H1 (cell line): ENCODE data around the gene SAPCD1. TPM values are rescaled to one million over a fixed set of nuclear protein-coding genes. Genes with fewer than 3 reads are reported as not detected.

Experiments used
- CTCF ChIA-PET: fragments of 300-600 bp; sonication (Branson Sonifier 250); formaldehyde crosslinking; loops from one replicate; lab custom pipeline; 2021; ENCODE audit not compliant: partially characterized antibody; lab: Charles Lee
- POLR2A ChIA-PET: fragments of 300-600 bp; sonication (Branson Sonifier 250); formaldehyde crosslinking; loops from one replicate; lab custom pipeline; 2021; ENCODE audit warnings: inconsistent platforms; ENCODE audit not compliant: partially characterized antibody; lab: Charles Lee
- DNase-seq, 2 experiments: peaks; one replicate each; pipeline versions ENCODE4 v3.0.0 to v3.0.0-alpha.2; 2010 to 2022; ENCODE audit warnings: low spot score in 2 of 2, low read depth in 1 of 2, mixed read lengths in 1 of 2
- FAIRE-seq: peaks from 2 replicates; lab custom pipeline; 2011; peaks lifted over from hg19 to GRCh38; lab: Jason Lieb, UNC
- H2AFZ ChIP-seq: 2 replicates; pipeline ENCODE4 v1.8.1; 2012; ENCODE audit warnings: low read length, inconsistent platforms
- H2AK5ac ChIP-seq: 2 replicates; pipeline ENCODE4 v1.6.1; 2013; ENCODE audit warnings: low read depth, low read length
- H2BK120ac ChIP-seq: replicated peaks from 2 replicates; pipeline ENCODE3; 2013; ENCODE audit warnings: low read depth, low read length, inconsistent platforms
- H2BK12ac ChIP-seq: 2 replicates; pipeline ENCODE4 v1.6.1; 2013; ENCODE audit warnings: low read depth, low read length
- H2BK15ac ChIP-seq: 2 replicates; pipeline ENCODE4 v1.6.1; 2013; ENCODE audit warnings: low read length
- H2BK20ac ChIP-seq: 2 replicates; pipeline ENCODE4 v1.6.1; 2013; ENCODE audit warnings: low read length
- H2BK5ac ChIP-seq: 2 replicates; pipeline ENCODE4 v1.6.1; 2013; ENCODE audit warnings: low read depth, low read length
- H3K14ac ChIP-seq: 2 replicates; pipeline ENCODE4 v1.6.1; 2013; ENCODE audit warnings: inconsistent platforms; ENCODE audit not compliant: insufficient read length
- H3K18ac ChIP-seq: 2 replicates; pipeline ENCODE4 v1.6.1; 2013; ENCODE audit warnings: low read length; ENCODE audit errors: extremely low read depth
- H3K23ac ChIP-seq: 2 replicates; pipeline ENCODE4 v1.6.1; 2013; ENCODE audit warnings: inconsistent platforms; ENCODE audit not compliant: insufficient read length
- H3K23me2 ChIP-seq: 2 replicates; pipeline ENCODE4 v1.6.1; 2013; ENCODE audit warnings: low read depth, low read length
- H3K27ac ChIP-seq: 2 replicates; pipeline ENCODE4 v1.6.1; 2011; ENCODE audit warnings: low read depth, low read length, inconsistent platforms
- H3K27me3 ChIP-seq, 4 experiments: replicated peaks in 1 of 4; 1 replicate in 1 of 4; 2 replicates in 3 of 4; pipeline versions ENCODE4 v1.6.1 to v1.8.1; 2011 to 2013; ENCODE audit warnings: low read length in 3 of 4, mild to moderate bottlenecking in 3 of 4, inconsistent platforms in 2 of 4, mixed read lengths in 2 of 4, moderate library complexity in 1 of 4; ENCODE audit not compliant: control insufficient read depth in 3 of 4, insufficient read depth in 3 of 4; ENCODE audit errors: extremely low read depth in 1 of 4
- H3K36me3 ChIP-seq, 4 experiments: 2 replicates each; pipeline versions ENCODE4 v1.6.1 to v1.8.1; 2011 to 2013; ENCODE audit warnings: mild to moderate bottlenecking in 4 of 4, low read length in 3 of 4, moderate library complexity in 2 of 4, control low read depth in 1 of 4, inconsistent platforms in 1 of 4; ENCODE audit not compliant: insufficient read depth in 4 of 4, control insufficient read depth in 2 of 4
- H3K4ac ChIP-seq: replicated peaks from 2 replicates; pipeline ENCODE3; 2013; ENCODE audit warnings: low read length, low read depth, mixed read lengths, inconsistent platforms; ENCODE audit not compliant: insufficient read length
- H3K4me1 ChIP-seq, 4 experiments: replicated peaks in 1 of 4; 1 replicate in 1 of 4; 2 replicates in 3 of 4; pipeline versions ENCODE4 v1.6.1 to v1.8.1; 2011 to 2013; ENCODE audit warnings: low read length in 3 of 4, inconsistent platforms in 2 of 4, mixed read lengths in 1 of 4; ENCODE audit not compliant: insufficient read depth in 4 of 4, control insufficient read depth in 3 of 4
- H3K4me2 ChIP-seq, 2 experiments: 2 replicates each; pipeline versions ENCODE4 v1.6.1 to v1.8.1; 2011 to 2013; ENCODE audit warnings: low read depth in 2 of 2, low read length in 2 of 2, control low read depth in 1 of 2, inconsistent platforms in 1 of 2, mild to moderate bottlenecking in 1 of 2; ENCODE audit not compliant: insufficient read depth in 1 of 2
- H3K4me3 ChIP-seq, 4 experiments: fragments of 200-600, 300-600 bp in 1 of 4; sonication (generic), shearing (Covaris generic), sonication (Bioruptor Twin) in 1 of 4; 2 replicates each; pipeline versions ENCODE4 v1.5.1 to v1.8.1; 2011 to 2016; ENCODE audit warnings: low read length in 4 of 4, low read depth in 3 of 4, control low read depth in 2 of 4, inconsistent platforms in 2 of 4, mild to moderate bottlenecking in 2 of 4, mixed read lengths in 1 of 4, moderate library complexity in 1 of 4; ENCODE audit not compliant: insufficient read depth in 2 of 4; ENCODE audit errors: extremely low read depth in 1 of 4
- H3K56ac ChIP-seq: replicated peaks from 2 replicates; pipeline ENCODE3; 2013; ENCODE audit warnings: low read depth, mild to moderate bottlenecking, mixed read lengths, low read length, inconsistent platforms; ENCODE audit not compliant: insufficient read length
- H3K79me1 ChIP-seq: 2 replicates; pipeline ENCODE4 v1.6.1; 2013; ENCODE audit warnings: low read depth, low read length, control low read depth
- H3K79me2 ChIP-seq, 2 experiments: 2 replicates each; pipeline versions ENCODE4 v1.6.1 to v1.8.1; 2012 to 2013; ENCODE audit warnings: low read length in 2 of 2, mild to moderate bottlenecking in 2 of 2, inconsistent platforms in 1 of 2; ENCODE audit not compliant: insufficient read depth in 2 of 2, control insufficient read depth in 1 of 2
- H3K9ac ChIP-seq, 4 experiments: replicated peaks in 1 of 4; 1 replicate in 1 of 4; 2 replicates in 3 of 4; pipeline versions ENCODE4 v1.6.1 to v1.8.1; 2011 to 2013; ENCODE audit warnings: low read depth in 3 of 4, low read length in 3 of 4, control low read depth in 2 of 4, mild to moderate bottlenecking in 2 of 4, moderate library complexity in 2 of 4, inconsistent platforms in 1 of 4; ENCODE audit errors: extremely low read depth in 1 of 4
- H3K9me3 ChIP-seq, 2 experiments: 2 replicates each; pipeline versions ENCODE4 v1.6.1 to v1.8.1; 2012 to 2013; ENCODE audit warnings: mild to moderate bottlenecking in 2 of 2, moderate library complexity in 2 of 2, control low read depth in 1 of 2, inconsistent platforms in 1 of 2, low read depth in 1 of 2, low read length in 1 of 2, mixed read lengths in 1 of 2; ENCODE audit not compliant: insufficient read depth in 2 of 2
- H4K20me1 ChIP-seq, 2 experiments: replicated peaks in 1 of 2; 2 replicates each; pipeline versions ENCODE3 to v1.8.1; 2011 to 2013; ENCODE audit warnings: inconsistent platforms in 2 of 2, low read length in 2 of 2, mild to moderate bottlenecking in 1 of 2; ENCODE audit not compliant: insufficient read depth in 2 of 2, control insufficient read depth in 1 of 2
- H4K5ac ChIP-seq: 2 replicates; pipeline ENCODE4 v1.6.1; 2013; ENCODE audit warnings: low read length, low read depth, mixed read lengths, inconsistent platforms; ENCODE audit not compliant: insufficient read length
- H4K8ac ChIP-seq: 2 replicates; pipeline ENCODE4 v1.8.0; 2013; ENCODE audit warnings: mild to moderate bottlenecking, moderate library complexity, low read length, inconsistent platforms; ENCODE audit not compliant: insufficient read depth; ENCODE audit errors: extremely low read depth
- H4K91ac ChIP-seq: replicated peaks from 2 replicates; pipeline ENCODE3; 2013; ENCODE audit warnings: low read length, mixed read lengths, inconsistent platforms; ENCODE audit not compliant: insufficient read length
- BRCA1 ChIP-seq: IDR thresholded peaks from 2 replicates; pipeline ENCODE4 v1.6.1; 2012; ENCODE audit warnings: low read depth, low read length, improper control_type of control experiment
- CREB1 ChIP-seq: IDR thresholded peaks from 2 replicates; pipeline ENCODE4 v1.6.1; 2012; ENCODE audit warnings: inconsistent platforms
- KDM4A ChIP-seq: IDR thresholded peaks from one replicate; pipeline ENCODE4 v1.7.1; 2012; ENCODE audit warnings: low read depth, mild to moderate bottlenecking, moderate library complexity, low read length, inconsistent platforms; ENCODE audit not compliant: severe bottlenecking
- NRF1 ChIP-seq: IDR thresholded peaks from 2 replicates; pipeline ENCODE4 v1.6.1; 2011; ENCODE audit warnings: mild to moderate bottlenecking, low read depth, low read length, improper control_type of control experiment
- PHF8 ChIP-seq: fragments of 200-600 bp; sonication (generic); conservative IDR thresholded peaks from 2 replicates; pipeline ENCODE4 v1.7.1; 2012; ENCODE audit warnings: low read depth, mild to moderate bottlenecking, inconsistent platforms, low read length, moderate library complexity
- RBBP5 ChIP-seq: IDR thresholded peaks from 2 replicates; pipeline ENCODE4 v1.7.1; 2012; ENCODE audit warnings: low read depth, mild to moderate bottlenecking, inconsistent platforms, low read length, moderate library complexity, borderline replicate concordance
- SAP30 ChIP-seq: fragments of 300-600 bp; sonication (generic); IDR thresholded peaks from 2 replicates; pipeline ENCODE4 v1.7.1; 2012; ENCODE audit warnings: low read length, moderate library complexity, mild to moderate bottlenecking, inconsistent platforms; ENCODE audit not compliant: insufficient read depth, insufficient replicate concordance
- SIN3A ChIP-seq, 2 experiments: IDR thresholded peaks in 1 of 2; conservative IDR thresholded peaks in 1 of 2; 2 replicates each; pipeline ENCODE4 v1.6.1; 2011 to 2012; ENCODE audit warnings: low read length in 2 of 2, improper control_type of control experiment in 1 of 2, low read depth in 1 of 2, mild to moderate bottlenecking in 1 of 2
- SP4 ChIP-seq: IDR thresholded peaks from 2 replicates; pipeline ENCODE4 v1.6.1; 2012; ENCODE audit warnings: low read length, inconsistent platforms
- SUZ12 ChIP-seq: fragments of 200-600 bp; sonication (generic); IDR thresholded peaks from 2 replicates; pipeline ENCODE4 v1.6.1; 2012; ENCODE audit warnings: mild to moderate bottlenecking, inconsistent platforms, low read length, moderate library complexity, mixed read lengths
- YY1 ChIP-seq: IDR thresholded peaks from 2 replicates; pipeline ENCODE4 v1.6.1; 2011; ENCODE audit warnings: low read depth, mild to moderate bottlenecking, low read length
- ZNF274 ChIP-seq: IDR thresholded peaks from 2 replicates; pipeline ENCODE4 v1.7.0; 2012; ENCODE audit warnings: low read length, borderline replicate concordance; ENCODE audit errors: extremely low read depth
- WGBS, 2 experiments: shearing (Covaris generic) in 1 of 2; methylation state at CpG; one replicate each; pipeline versions ENCODE4 v1.1.6 to v1.1.7; 2013 to 2015; ENCODE audit warnings: low lambda C conversion rate in 2 of 2, mixed read lengths in 2 of 2, inconsistent platforms in 1 of 2, low coverage in 1 of 2, missing lambda C conversion rate in 1 of 2; ENCODE audit not compliant: insufficient replicate concordance in 2 of 2, insufficient coverage in 1 of 2, insufficient read length in 1 of 2; ENCODE audit errors: extremely low coverage in 1 of 2, missing lambda C conversion rate in 1 of 2; 5-methylcytosine and 5-hydroxymethylcytosine counted together
- polyA plus RNA-seq, 7 experiments: library from polyadenylated mRNA; depleted of rRNA in 3 of 7; stranded (reverse) in 5 of 7; unstranded in 2 of 7; fragments of >200 nt in 5 of 7; fragments of 200-250 nt in 2 of 7; gene quantifications; 1 replicate in 5 of 7; 2 replicates in 1 of 7; 4 replicates in 1 of 7; pipeline versions ENCODE4 v1.2.1 to v1.2.3, GENCODE V29; 2011 to 2013; ENCODE audit warnings: missing spikeins in 2 of 7, mixed read lengths in 2 of 7
- total RNA-seq: library from RNA; stranded (reverse); fragmentation: NEBNext Ultra II Directional; extraction: Animal tissue kit (Norgen Biotek cat#: 25700); gene quantifications from 2 replicates; pipeline ENCODE4 v1.2.1, GENCODE V29; 2021

The SAPCD1 gene
- total and polyA plus RNA-seq, 2 of the 8 experiments (the other 6 are each of a cell fraction or from before 2014, with no cell fraction given): 3.1 to 5.9 TPM

- Histone ChIP-seq H2BK120ac (no peak overlapping the region), H3K23me2 (peaks cover 2% of the 10 kb centered on the region; the same call in 1 of the 2 replicates), H2AK5ac (no peak overlapping the region), H3K9me3 (no peaks in the 10 kb centered on the region), H4K91ac (peak overlapping the region; percentile 12), H3K18ac (peak overlapping the region; percentile 52), H3K27me3 (no peaks in the 10 kb centered on the region), H2BK5ac (no peak overlapping the region; the same call in none of the 2 replicates), H3K36me3 (peaks cover 10 to 40% (median 33%) of the 10 kb centered on the region in 4 experiments), H3K4me2 (peak overlapping the region; percentile 31 to 90), H3K56ac (peak overlapping the region; percentile 87), H2BK15ac (peak overlapping the region; percentile 40; the same call in 1 of the 2 replicates), H3K14ac (no peak overlapping the region), H4K5ac (peak overlapping the region; percentile 84), H3K23ac (no peak overlapping the region), H3K79me1 (peaks cover 11% of the 10 kb centered on the region; the same call in 1 of the 2 replicates), H3K4ac (no peak overlapping the region), H2BK12ac (peak overlapping the region; percentile 92; the same call in 1 of the 2 replicates), H3K4me1 (peaks cover 8 to 19% (median 11%) of the 10 kb centered on the region in 4 experiments), H3K9ac (peak overlapping the region; percentile 62 to 75 (median 71)), H4K8ac (peak overlapping the region; percentile 86; the same call in 1 of the 2 replicates), H3K79me2 (peaks cover 0 to 9% of the 10 kb centered on the region in 2 experiments; a peak in 2 of 4 replicates), H2BK20ac (no peak overlapping the region), H4K20me1 (peaks cover 4 to 5% of the 10 kb centered on the region in 2 experiments), H3K27ac (peak overlapping the region; percentile 49; the same call in 1 of the 2 replicates), H2AFZ (peak overlapping the region; percentile 92; the same call in 1 of the 2 replicates), H3K4me3 (peak overlapping the region; percentile 56 to 91 (median 83))
- CTCF ChIA-PET: interaction anchor here (0.5 to 8.9 kb wide), 31 partner anchors 9 to 231 kb away, joined by 3 to 89 read pairs (median 5); partner anchors contain the start of genes ABHD16A, C6orf47, LSM2 and LY6G5C
- DNase-seq (peak; percentile 87 to 96), FAIRE-seq (peak; percentile 52)
- POLR2A ChIA-PET: interaction anchor here (0.5 to 4.2 kb wide), 37 partner anchors 9 to 1243 kb away, joined by 3 to 57 read pairs (median 5); partner anchors contain the start of genes ABHD16A, ATP6V1G2, BAG6 and C6orf47
- 2% methylated on average over 29 of the region's 29 CpGs; no CpG with 5 or more reads in 1 of the 2 experiments for WGBS, 2 experiments
- TF ChIP-seq ZNF274 (no peak), CREB1 (peak; percentile 32; the same call in 1 of the 2 replicates), YY1 (0 out of 2 replicates have a peak, but pooled peaks have one; percentile 39), NRF1 (no peak), PHF8 (peak; percentile 62; the same call in 1 of the 2 replicates), SAP30 (peak; percentile 84), SUZ12 (no peak), BRCA1 (no peak), SIN3A (conservative IDR thresholded peaks at IDR 0.05 in 1 of 2, IDR thresholded peaks at IDR 0.05 in 1 of 2; ENCODE audit: low read depth in 1 of 2, low read length in 2 of 2) (peak; percentile 87 to 96; a peak in 3 of 4 replicates), KDM4A (peak; percentile 71), RBBP5 (0 out of 2 replicates have a peak, but pooled peaks have one; percentile 5), SP4 (no peak)
These were observed 32.9 kb upstream of the SAPCD1 start for GRCh38 chr6:31729515-31729978.
